MM.1S (cell line): ENCODE data around the gene SAC3D1.

Source experiments
- EZH2 ChIP-seq: fragments of 300-600 bp; sonication (generic); optimal IDR thresholded peaks from 2 replicates; pipeline ENCODE3; 2017; ENCODE audit warnings: low read depth, mild to moderate bottlenecking, antibody characterized with exemption, low read length, mixed read lengths
- EZH2phosphoT487 ChIP-seq: fragments of 300-600 bp; sonication (generic); IDR thresholded peaks from 2 replicates; pipeline ENCODE4 v1.6.1; 2018; ENCODE audit warnings: antibody characterized with exemption, low read length
- TF ChIP-seq, protein P1 (sequence below): fragments of 300-600 bp; sonication (generic); IDR thresholded peaks from 2 replicates; pipeline ENCODE4 v1.5.1; 2016; ENCODE audit warnings: antibody characterized with exemption, low read length, mixed read lengths

DNA sequence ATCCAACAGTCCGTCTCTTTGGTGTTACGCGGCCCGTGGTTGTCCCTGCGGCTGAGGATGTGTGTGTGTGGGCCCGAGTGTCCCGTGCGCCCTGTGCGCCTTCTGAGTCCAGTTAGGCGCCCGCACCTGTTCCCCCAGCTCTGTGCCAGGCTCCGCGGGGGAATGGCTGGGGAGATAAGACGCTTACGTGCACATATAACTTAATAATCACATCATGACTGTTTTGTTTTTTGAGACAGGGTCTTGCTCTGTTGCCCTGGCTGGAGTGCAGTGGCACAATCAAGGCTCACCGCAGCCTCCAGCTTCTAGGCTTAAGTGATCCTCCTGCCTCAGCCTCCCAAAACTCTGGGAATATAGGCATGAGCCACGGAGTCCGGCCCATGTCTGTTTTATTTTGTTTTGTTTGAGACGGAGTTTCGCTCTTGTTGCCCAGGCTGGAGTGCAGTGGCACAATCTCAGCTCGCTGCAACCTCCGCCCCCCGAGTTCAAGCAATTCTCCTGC lies 26.2 kb upstream of the SAC3D1 start:
- TF ChIP-seq, protein P1, sequence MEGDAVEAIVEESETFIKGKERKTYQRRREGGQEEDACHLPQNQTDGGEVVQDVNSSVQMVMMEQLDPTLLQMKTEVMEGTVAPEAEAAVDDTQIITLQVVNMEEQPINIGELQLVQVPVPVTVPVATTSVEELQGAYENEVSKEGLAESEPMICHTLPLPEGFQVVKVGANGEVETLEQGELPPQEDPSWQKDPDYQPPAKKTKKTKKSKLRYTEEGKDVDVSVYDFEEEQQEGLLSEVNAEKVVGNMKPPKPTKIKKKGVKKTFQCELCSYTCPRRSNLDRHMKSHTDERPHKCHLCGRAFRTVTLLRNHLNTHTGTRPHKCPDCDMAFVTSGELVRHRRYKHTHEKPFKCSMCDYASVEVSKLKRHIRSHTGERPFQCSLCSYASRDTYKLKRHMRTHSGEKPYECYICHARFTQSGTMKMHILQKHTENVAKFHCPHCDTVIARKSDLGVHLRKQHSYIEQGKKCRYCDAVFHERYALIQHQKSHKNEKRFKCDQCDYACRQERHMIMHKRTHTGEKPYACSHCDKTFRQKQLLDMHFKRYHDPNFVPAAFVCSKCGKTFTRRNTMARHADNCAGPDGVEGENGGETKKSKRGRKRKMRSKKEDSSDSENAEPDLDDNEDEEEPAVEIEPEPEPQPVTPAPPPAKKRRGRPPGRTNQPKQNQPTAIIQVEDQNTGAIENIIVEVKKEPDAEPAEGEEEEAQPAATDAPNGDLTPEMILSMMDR: no peak
- TF ChIP-seq EZH2: no peak
- no peak for TF ChIP-seq EZH2phosphoT487
